NCI-H128 (cell line): Measurements from ENCODE around the gene CD48.
"Not testable (repeated sequence)": the region's sequence is repeated elsewhere in the genome, so short reads cannot be mapped to it uniquely, and the experiment has no call there.

Experiments used
- DNase-seq: peaks from one replicate; lab custom pipeline; 2025; ENCODE audit not compliant: unreplicated experiment; lab: John Stamatoyannopoulos, UW

The CD48 gene

GRCh38 chr1:160656737-160657136 lies 54.9 kb downstream of the CD48 start:
- DNase-seq, result no peak

- DNase-seq, result no peak
Measured at GRCh38 chr1:160653620-160654016, 58.0 kb downstream of the CD48 start.

GRCh38 chr1:160652924-160653619 lies 58.5 kb downstream of the CD48 start:
- no peak for DNase-seq

- not testable (repeated sequence) for DNase-seq
Measured at GRCh38 chr1:160652065-160652641, 59.5 kb downstream of the CD48 start.

GRCh38 chr1:160651433-160652064 lies 60.1 kb downstream of the CD48 start:
- no peak for DNase-seq

- DNase-seq, result no peak
Measured at GRCh38 chr1:160647329-160647720, 64.3 kb downstream of the CD48 start.

GRCh38 chr1:160646711-160647328 lies 64.8 kb downstream of the CD48 start, which contains the start of gene SLAMF1:
Gene SLAMF1 (minus strand): TSS chr1:160647044. CDS start chr1:160646945, 99 bp downstream.
- DNase-seq, result no peak

GRCh38 chr1:160646180-160646579 lies 65.4 kb downstream of the CD48 start:
- DNase-seq, result no peak

- no peak for DNase-seq
Measured at GRCh38 chr1:160645386-160646130, 66.1 kb downstream of the CD48 start.

- DNase-seq, result no peak
Measured at GRCh38 chr1:160644399-160644798, 67.2 kb downstream of the CD48 start.

- DNase-seq, result no peak
Measured at GRCh38 chr1:160643138-160643537, 68.5 kb downstream of the CD48 start.

GRCh38 chr1:160642281-160642644 lies 69.4 kb downstream of the CD48 start:
- DNase-seq, result no peak

GRCh38 chr1:160641323-160642280 lies 70.0 kb downstream of the CD48 start:
- no peak for DNase-seq

- no peak for DNase-seq
Measured at GRCh38 chr1:160640359-160641123, 71.1 kb downstream of the CD48 start.

- no peak for DNase-seq
Measured at GRCh38 chr1:160639652-160640051, 72.0 kb downstream of the CD48 start.

GRCh38 chr1:160638926-160639325 lies 72.7 kb downstream of the CD48 start:
- no peak for DNase-seq

- DNase-seq, result no peak
Measured at GRCh38 chr1:160638540-160638857, 73.1 kb downstream of the CD48 start.

GRCh38 chr1:160637821-160638539 lies 73.6 kb downstream of the CD48 start:
- no peak for DNase-seq

- no peak for DNase-seq
Measured at GRCh38 chr1:160637065-160637464, 74.6 kb downstream of the CD48 start.
